Fibroblast of lung (primary cell): ENCODE results near the gene CFHR4. TPM values are rescaled to one million over a fixed set of nuclear protein-coding genes. Genes with fewer than 3 reads are reported as not detected.
"Not testable (repeated sequence)": the region's sequence is repeated elsewhere in the genome, so short reads cannot be mapped to it uniquely, and the experiment has no call there.

Experiments
- DNase-seq, 2 donors: peaks; one replicate each; pipeline versions ENCODE4 v3.0.0 to v3.0.0-alpha.2; 2010; ENCODE audit warnings: low read depth in 2 of 2
- H2AFZ ChIP-seq: 2 replicates; pipeline ENCODE4 v1.5.1; 2012; ENCODE audit warnings: low read length, control low read depth, inconsistent platforms
- H3K27ac ChIP-seq: 2 replicates; pipeline ENCODE4 v1.5.1; 2011; ENCODE audit warnings: low read length, control low read depth; ENCODE audit not compliant: insufficient read depth
- H3K27me3 ChIP-seq: 2 replicates; pipeline ENCODE4 v1.5.1; 2011; ENCODE audit warnings: mild to moderate bottlenecking, low read length; ENCODE audit not compliant: control insufficient read depth, insufficient read depth
- H3K36me3 ChIP-seq: 2 replicates; pipeline ENCODE4 v1.5.1; 2011; ENCODE audit warnings: low read length; ENCODE audit not compliant: control insufficient read depth, insufficient read depth
- H3K4me1 ChIP-seq: 2 replicates; pipeline ENCODE4 v1.5.1; 2011; ENCODE audit warnings: low read length; ENCODE audit not compliant: control insufficient read depth, insufficient read depth; ENCODE audit errors: extremely low read depth
- H3K4me2 ChIP-seq: 2 replicates; pipeline ENCODE4 v1.5.1; 2011; ENCODE audit warnings: low read length, control low read depth; ENCODE audit not compliant: insufficient read depth; ENCODE audit errors: extremely low read depth
- H3K4me3 ChIP-seq, 4 experiments: fragments of 200-600 bp in 1 of 4; sonication (generic) in 1 of 4; replicated peaks in 1 of 4; 2 replicates each; pipeline ENCODE4 v1.5.1; 2011 to 2016; ENCODE audit warnings: low read length in 4 of 4, low read depth in 3 of 4, mild to moderate bottlenecking in 3 of 4, control low read depth in 2 of 4, inconsistent platforms in 1 of 4, mixed read lengths in 1 of 4; ENCODE audit not compliant: insufficient read depth in 1 of 4; ENCODE audit errors: control extremely low read depth in 1 of 4
- H3K79me2 ChIP-seq: 2 replicates; pipeline ENCODE4 v1.5.1; 2012; ENCODE audit warnings: mild to moderate bottlenecking, low read length, inconsistent platforms; ENCODE audit not compliant: control insufficient read depth, insufficient read depth
- H3K9ac ChIP-seq: 2 replicates; pipeline ENCODE4 v1.5.1; 2011; ENCODE audit warnings: mild to moderate bottlenecking, low read length, control low read depth; ENCODE audit not compliant: insufficient read depth
- H3K9me3 ChIP-seq: 2 replicates; pipeline ENCODE4 v1.5.1; 2012; ENCODE audit warnings: low read depth, low read length; ENCODE audit not compliant: control insufficient read depth, insufficient read depth
- H4K20me1 ChIP-seq: 2 replicates; pipeline ENCODE4 v1.5.1; 2011; ENCODE audit warnings: low read length; ENCODE audit not compliant: control insufficient read depth, insufficient read depth; ENCODE audit errors: extremely low read depth
- EZH2 ChIP-seq: IDR thresholded peaks from 2 replicates; pipeline ENCODE4 v1.5.1; 2012; ENCODE audit warnings: low read length, control low read depth, mild to moderate bottlenecking; ENCODE audit errors: missing control alignments
- polyA plus RNA-seq, 2 donors: library from polyadenylated mRNA; depleted of rRNA in 1 of 2; stranded (reverse) in 1 of 2; unstranded in 1 of 2; fragments of >200 nt; gene quantifications; 2 replicates each; pipeline ENCODE4 v1.2.1, GENCODE V29; 2011 to 2012; ENCODE audit warnings: missing spikeins in 1 of 2
- total RNA-seq: library from RNA; depleted of rRNA; stranded (reverse); fragments of >200 nt; gene quantifications from 2 replicates; pipeline ENCODE4 v1.2.1, GENCODE V29; 2014
- TF ChIP-seq, protein P1 (sequence below), 2 donors: IDR thresholded peaks in 1 of 2; conservative IDR thresholded peaks in 1 of 2; 1 replicate in 1 of 2; 2 replicates in 1 of 2; pipeline ENCODE4 v1.5.1; 2011 to 2012; ENCODE audit warnings: low read length in 2 of 2, control low read depth in 1 of 2, inconsistent platforms in 1 of 2, low read depth in 1 of 2, mild to moderate bottlenecking in 1 of 2

The CFHR4 gene
- total and polyA plus RNA-seq, 2 donors (not counting 1 experiment from before 2014, with no cell fraction given) = 0.06 TPM; not detected in 1

DNA sequence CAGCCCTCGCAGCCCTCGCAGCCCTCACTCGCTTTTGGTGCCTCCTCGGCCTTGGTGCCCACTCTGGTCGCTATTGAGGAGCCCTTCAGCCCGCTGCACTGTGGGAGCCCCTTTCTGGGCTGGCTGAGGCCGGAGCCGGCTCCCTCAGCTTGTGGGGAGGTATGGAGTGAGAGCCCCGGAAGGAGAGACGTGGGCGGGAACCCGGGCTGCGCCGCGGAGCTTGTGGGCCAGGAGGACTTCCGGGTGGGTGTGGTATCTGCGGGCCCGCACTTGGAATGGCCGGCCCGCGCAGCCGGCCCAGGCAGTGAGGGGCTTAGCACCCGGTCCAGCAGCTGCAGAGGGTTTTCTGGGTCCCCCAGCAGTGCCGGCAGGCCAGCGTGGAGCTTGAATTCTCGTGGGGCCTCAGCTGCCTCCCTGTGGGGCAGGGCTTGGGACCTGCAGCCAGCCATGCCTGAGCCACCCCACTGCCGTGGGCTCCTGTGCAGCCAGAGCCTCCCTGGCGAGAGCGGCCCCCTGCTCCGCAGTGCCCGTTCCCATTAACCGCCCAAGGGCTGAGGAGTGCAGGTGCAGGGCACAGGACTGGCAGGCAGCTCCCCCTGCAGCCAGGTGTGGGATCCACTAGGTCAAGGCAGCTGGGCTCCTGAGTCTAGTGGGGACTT is 45.8 kb downstream of the CFHR4 start:
- Histone ChIP-seq H3K27me3 (no peaks in the 10 kb centered on the region), H3K4me3 (no peak overlapping the region), H3K27ac (no peak overlapping the region), H3K4me1 (no peaks in the 10 kb centered on the region), H3K9me3 (no peaks in the 10 kb centered on the region), H3K9ac (no peak overlapping the region), H2AFZ (no peak overlapping the region), H4K20me1 (no peaks in the 10 kb centered on the region), H3K4me2 (no peak overlapping the region), H3K36me3 (no peaks in the 10 kb centered on the region), H3K79me2 (no peaks in the 10 kb centered on the region)
- TF ChIP-seq EZH2 = no peak
- TF ChIP-seq, protein P1, sequence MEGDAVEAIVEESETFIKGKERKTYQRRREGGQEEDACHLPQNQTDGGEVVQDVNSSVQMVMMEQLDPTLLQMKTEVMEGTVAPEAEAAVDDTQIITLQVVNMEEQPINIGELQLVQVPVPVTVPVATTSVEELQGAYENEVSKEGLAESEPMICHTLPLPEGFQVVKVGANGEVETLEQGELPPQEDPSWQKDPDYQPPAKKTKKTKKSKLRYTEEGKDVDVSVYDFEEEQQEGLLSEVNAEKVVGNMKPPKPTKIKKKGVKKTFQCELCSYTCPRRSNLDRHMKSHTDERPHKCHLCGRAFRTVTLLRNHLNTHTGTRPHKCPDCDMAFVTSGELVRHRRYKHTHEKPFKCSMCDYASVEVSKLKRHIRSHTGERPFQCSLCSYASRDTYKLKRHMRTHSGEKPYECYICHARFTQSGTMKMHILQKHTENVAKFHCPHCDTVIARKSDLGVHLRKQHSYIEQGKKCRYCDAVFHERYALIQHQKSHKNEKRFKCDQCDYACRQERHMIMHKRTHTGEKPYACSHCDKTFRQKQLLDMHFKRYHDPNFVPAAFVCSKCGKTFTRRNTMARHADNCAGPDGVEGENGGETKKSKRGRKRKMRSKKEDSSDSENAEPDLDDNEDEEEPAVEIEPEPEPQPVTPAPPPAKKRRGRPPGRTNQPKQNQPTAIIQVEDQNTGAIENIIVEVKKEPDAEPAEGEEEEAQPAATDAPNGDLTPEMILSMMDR (conservative IDR thresholded peaks at IDR 0.05 in 1 of 2, IDR thresholded peaks at IDR 0.05 in 1 of 2; ENCODE audit: low read depth in 1 of 2, low read length in 2 of 2) = no peak
- no peak for DNase-seq

DNA sequence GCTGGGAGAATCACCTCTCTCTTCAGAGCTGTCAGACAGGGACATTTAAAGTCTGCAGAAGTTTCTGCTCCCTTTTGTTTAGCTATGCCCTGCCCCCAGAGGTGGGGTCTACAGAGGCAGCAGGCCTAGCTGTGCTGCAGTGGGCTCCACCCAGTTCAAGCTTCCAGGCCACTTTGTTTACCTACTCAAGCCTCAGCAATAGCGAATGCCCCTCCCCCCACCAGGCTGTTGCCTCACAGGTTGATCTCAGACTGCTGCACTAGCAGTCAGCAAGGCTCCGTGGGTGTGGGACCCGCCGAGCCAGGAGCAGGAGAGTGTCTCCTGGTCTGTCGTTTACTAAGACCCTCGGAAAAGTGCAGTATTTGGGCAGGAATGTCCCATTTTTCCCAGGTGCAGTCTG is 53.6 kb downstream of the CFHR4 start:
- not testable (repeated sequence) for H3K27ac ChIP-seq, H2AFZ ChIP-seq, H3K27me3 ChIP-seq, DNase-seq, H4K20me1 ChIP-seq, H3K4me2 ChIP-seq, H3K79me2 ChIP-seq, H3K9ac ChIP-seq, H3K4me3 ChIP-seq, H3K9me3 ChIP-seq, H3K4me1 ChIP-seq, H3K36me3 ChIP-seq

DNA sequence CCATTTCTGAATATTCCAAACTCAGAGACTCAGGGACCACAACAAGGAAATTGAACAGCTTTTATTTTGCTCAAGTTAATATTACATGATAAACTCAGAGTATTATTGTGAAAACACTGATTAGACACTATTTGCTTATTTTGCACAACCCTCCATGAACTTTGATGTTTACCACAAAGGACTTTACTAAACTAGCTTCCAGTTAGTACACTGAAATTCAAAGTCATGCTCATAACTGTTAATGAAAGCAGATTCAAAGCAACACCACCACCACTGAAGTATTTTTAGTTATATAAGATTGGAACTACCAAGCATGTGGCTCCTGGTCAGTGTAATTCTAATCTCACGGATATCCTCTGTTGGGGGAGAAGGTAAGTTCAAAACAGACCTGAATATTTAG is 55.7 kb downstream of the CFHR4 start, which contains the start of gene CFHR2:
Gene CFHR2, plus strand, starts transcription at position 171 of the 400 bp plus-strand sequence. Its CDS starts 143 bp downstream, at position 314.
- H3K79me2 ChIP-seq, H3K36me3 ChIP-seq, H3K9me3 ChIP-seq, H3K27me3 ChIP-seq, H2AFZ ChIP-seq, H3K4me3 ChIP-seq, H3K27ac ChIP-seq, H3K4me2 ChIP-seq, DNase-seq, H3K9ac ChIP-seq, H4K20me1 ChIP-seq, H3K4me1 ChIP-seq: not testable (repeated sequence)

DNA sequence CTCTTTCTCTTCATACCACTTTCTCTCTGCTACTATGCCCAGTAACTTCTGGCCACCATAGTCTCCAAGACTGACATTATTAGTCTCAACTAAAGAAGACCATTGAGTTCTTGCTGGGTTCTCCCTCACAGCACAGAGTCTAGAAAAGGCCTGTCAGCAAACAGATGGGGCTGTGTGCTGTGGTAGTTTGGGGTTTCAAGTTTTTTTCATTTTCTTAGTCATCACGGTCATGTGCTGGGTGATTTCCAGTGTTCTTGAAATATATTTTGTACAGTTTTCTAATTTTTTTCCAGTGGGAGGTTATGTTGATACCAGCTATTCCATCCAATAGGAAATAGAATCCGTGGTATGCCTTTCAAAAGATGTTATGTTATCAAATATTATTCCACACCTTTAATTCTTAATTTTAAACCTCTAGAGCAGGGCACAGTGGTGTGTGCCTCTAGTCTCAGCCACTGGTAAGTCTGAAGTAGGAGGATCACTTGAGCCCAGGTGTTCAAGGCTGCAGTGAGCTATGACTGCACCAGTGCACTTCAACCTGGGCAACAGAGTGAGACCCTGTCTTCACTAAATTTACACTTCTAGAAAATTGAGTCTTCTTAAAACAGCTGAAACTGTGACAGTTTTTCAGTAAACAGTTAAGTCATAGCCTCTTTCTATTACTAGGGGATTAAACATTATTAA is 64.0 kb downstream of the CFHR4 start:
- no peak for DNase-seq
- H3K79me2 ChIP-seq = no peaks in the 10 kb centered on the region
- no peaks in the 10 kb centered on the region for H3K9me3 ChIP-seq
- no peaks in the 10 kb centered on the region for H3K4me1 ChIP-seq
- no peaks in the 10 kb centered on the region for H3K36me3 ChIP-seq
- no peak overlapping the region for H2AFZ ChIP-seq
- H3K27ac ChIP-seq = no peak overlapping the region
- no peak for TF ChIP-seq EZH2
- TF ChIP-seq, protein P1 (conservative IDR thresholded peaks at IDR 0.05 in 1 of 2, IDR thresholded peaks at IDR 0.05 in 1 of 2; ENCODE audit: low read depth in 1 of 2, low read length in 2 of 2) = no peak
- H4K20me1 ChIP-seq = no peaks in the 10 kb centered on the region
- H3K4me2 ChIP-seq = no peak overlapping the region
- H3K4me3 ChIP-seq = no peak overlapping the region
- H3K27me3 ChIP-seq = no peaks in the 10 kb centered on the region
- H3K9ac ChIP-seq = no peak overlapping the region
